ENCODE measurements around the gene HOXA5.

The HOXA5 gene

GRCh38 chr7:27097686-27098577, 45.5 kb downstream of the HOXA5 start:
- Histone ChIP-seq H3K4me1 (ENCODE audit: control insufficient read depth, insufficient read depth, low read length, poor library complexity, severe bottlenecking) (peaks cover 24% of the 10 kb centered on the region), H3K27ac (ENCODE audit: low read depth, low read length, severe bottlenecking) (peak overlapping the region; percentile 71), H3K4me3 (ENCODE audit: extremely low read depth, insufficient read depth, low read length, poor library complexity, severe bottlenecking) (peak overlapping the region; percentile 67), H3K9me3 (ENCODE audit: control insufficient read depth, low read length) (no peaks in the 10 kb centered on the region), H3K36me3 (ENCODE audit: control insufficient read depth, insufficient read depth, low read length) (no peaks in the 10 kb centered on the region)
- whole genome bisulfite sequencing, 2 experiments (ENCODE audit: insufficient coverage in 2 of 2): 1% methylated on average over 24 to 26 of the region's 35 CpGs

- Histone ChIP-seq H3K4me1 (ENCODE audit: control insufficient read depth, insufficient read depth, low read length, poor library complexity, severe bottlenecking) (peaks cover 33% of the 10 kb centered on the region), H3K27ac (ENCODE audit: low read depth, low read length, severe bottlenecking) (peak overlapping the region; percentile 80), H3K9me3 (ENCODE audit: control insufficient read depth, low read length) (no peaks in the 10 kb centered on the region), H3K4me3 (ENCODE audit: extremely low read depth, insufficient read depth, low read length, poor library complexity, severe bottlenecking) (peak overlapping the region; percentile 67), H3K36me3 (ENCODE audit: control insufficient read depth, insufficient read depth, low read length) (no peaks in the 10 kb centered on the region)
- WGBS, 2 experiments (ENCODE audit: insufficient coverage in 2 of 2): 0 to 1% methylated on average over 17 to 21 of the region's 41 CpGs
These were observed 46.5 kb downstream of the HOXA5 start for GRCh38 chr7:27096768-27097514.

GRCh38 chr7:27095897-27096767, 47.3 kb downstream of the HOXA5 start, which contains the start of gene HOXA1:
Gene HOXA1, minus strand, starts transcription at chr7:27096000. Its CDS starts 88 bp downstream, at chr7:27095912.
- Histone ChIP-seq H3K4me3 (ENCODE audit: extremely low read depth, insufficient read depth, low read length, poor library complexity, severe bottlenecking) (peak within 1 kb of the TSS; percentile 67), H3K9me3 (ENCODE audit: control insufficient read depth, low read length) (no peaks in the 10 kb centered on the region), H3K36me3 (ENCODE audit: control insufficient read depth, insufficient read depth, low read length) (no peaks in the 10 kb centered on the region), H3K27ac (ENCODE audit: low read depth, low read length, severe bottlenecking) (peak within 1 kb of the TSS; percentile 80), H3K4me1 (ENCODE audit: control insufficient read depth, insufficient read depth, low read length, poor library complexity, severe bottlenecking) (peaks cover 38% of the 10 kb centered on the region)
- WGBS, 2 experiments (ENCODE audit: insufficient coverage in 2 of 2): 0 to 1% methylated on average over 22 to 34 of the region's 68 CpGs

GRCh38 chr7:27095050-27095896, 48.2 kb downstream of the HOXA5 start:
- H3K9me3 ChIP-seq (ENCODE audit: control insufficient read depth, low read length): no peaks in the 10 kb centered on the region
- peaks cover 41% of the 10 kb centered on the region for H3K4me1 ChIP-seq (ENCODE audit: control insufficient read depth, insufficient read depth, low read length, poor library complexity, severe bottlenecking)
- H3K27ac ChIP-seq (ENCODE audit: low read depth, low read length, severe bottlenecking): no peak overlapping the region
- 5 to 8% methylated on average over 13 to 21 of the region's 33 CpGs for WGBS, 2 experiments (ENCODE audit: insufficient coverage in 2 of 2)
- peak overlapping the region; percentile 67 for H3K4me3 ChIP-seq (ENCODE audit: extremely low read depth, insufficient read depth, low read length, poor library complexity, severe bottlenecking)
- no peaks in the 10 kb centered on the region for H3K36me3 ChIP-seq (ENCODE audit: control insufficient read depth, insufficient read depth, low read length)

- no peaks in the 10 kb centered on the region for H3K9me3 ChIP-seq (ENCODE audit: control insufficient read depth, low read length)
- WGBS, 2 experiments (ENCODE audit: insufficient coverage in 2 of 2): 6 to 9% methylated on average over 22 to 24 of the region's 29 CpGs
- H3K4me1 ChIP-seq (ENCODE audit: control insufficient read depth, insufficient read depth, low read length, poor library complexity, severe bottlenecking): peaks cover 41% of the 10 kb centered on the region
- H3K36me3 ChIP-seq (ENCODE audit: control insufficient read depth, insufficient read depth, low read length): no peaks in the 10 kb centered on the region
- H3K27ac ChIP-seq (ENCODE audit: low read depth, low read length, severe bottlenecking): no peak overlapping the region
- H3K4me3 ChIP-seq (ENCODE audit: extremely low read depth, insufficient read depth, low read length, poor library complexity, severe bottlenecking): peak overlapping the region; percentile 67
These were observed 49.0 kb downstream of the HOXA5 start for GRCh38 chr7:27094304-27095049.

GRCh38 chr7:27093184-27093895, 50.1 kb downstream of the HOXA5 start:
- no peaks in the 10 kb centered on the region for H3K36me3 ChIP-seq (ENCODE audit: control insufficient read depth, insufficient read depth, low read length)
- H3K4me3 ChIP-seq (ENCODE audit: extremely low read depth, insufficient read depth, low read length, poor library complexity, severe bottlenecking): no peak overlapping the region
- no peaks in the 10 kb centered on the region for H3K9me3 ChIP-seq (ENCODE audit: control insufficient read depth, low read length)
- no peak overlapping the region for H3K27ac ChIP-seq (ENCODE audit: low read depth, low read length, severe bottlenecking)
- 0 to 60% methylated on average over 1 to 2 of the region's 6 CpGs for WGBS, 2 experiments (ENCODE audit: insufficient coverage in 2 of 2)
- H3K4me1 ChIP-seq (ENCODE audit: control insufficient read depth, insufficient read depth, low read length, poor library complexity, severe bottlenecking): peaks cover 41% of the 10 kb centered on the region

GRCh38 chr7:27092819-27093110, 50.7 kb downstream of the HOXA5 start:
- Histone ChIP-seq H3K9me3 (ENCODE audit: control insufficient read depth, low read length) (no peaks in the 10 kb centered on the region), H3K36me3 (ENCODE audit: control insufficient read depth, insufficient read depth, low read length) (no peaks in the 10 kb centered on the region), H3K4me3 (ENCODE audit: extremely low read depth, insufficient read depth, low read length, poor library complexity, severe bottlenecking) (no peak overlapping the region), H3K27ac (ENCODE audit: low read depth, low read length, severe bottlenecking) (no peak overlapping the region), H3K4me1 (ENCODE audit: control insufficient read depth, insufficient read depth, low read length, poor library complexity, severe bottlenecking) (peaks cover 37% of the 10 kb centered on the region)
- 80% methylated on average over 1 of the region's 1 CpG; no CpG with 5 or more reads in 1 of the 2 experiments for WGBS, 2 experiments (ENCODE audit: insufficient coverage in 2 of 2)

- Histone ChIP-seq H3K4me1 (ENCODE audit: control insufficient read depth, insufficient read depth, low read length, poor library complexity, severe bottlenecking) (peaks cover 35% of the 10 kb centered on the region), H3K36me3 (ENCODE audit: control insufficient read depth, insufficient read depth, low read length) (no peaks in the 10 kb centered on the region), H3K4me3 (ENCODE audit: extremely low read depth, insufficient read depth, low read length, poor library complexity, severe bottlenecking) (no peak overlapping the region), H3K9me3 (ENCODE audit: control insufficient read depth, low read length) (no peaks in the 10 kb centered on the region), H3K27ac (ENCODE audit: low read depth, low read length, severe bottlenecking) (no peak overlapping the region)
- 23 to 26% methylated on average over 4 of the region's 9 CpGs for WGBS, 2 experiments (ENCODE audit: insufficient coverage in 2 of 2)
These were observed 51.3 kb downstream of the HOXA5 start for GRCh38 chr7:27091941-27092818.
